Measurements from ENCODE around the gene CUEDC1.

CUEDC1 gene

GRCh38 chr17:57955183-57955931, at the start of gene CUEDC1:
TSS of gene CUEDC1 (minus strand) at chr17:57955412. CDS start at chr17:57885564, 69,848 bp downstream.
- DNase-seq, result peak; percentile 50

- DNase-seq, result no peak
These were observed 48.8 kb upstream of the CUEDC1 start for GRCh38 chr17:58004060-58004459.

- DNase-seq, result no peak
These were observed 47.8 kb upstream of the CUEDC1 start for GRCh38 chr17:58002973-58003372.

- no peak for DNase-seq
These were observed 47.1 kb upstream of the CUEDC1 start for GRCh38 chr17:58002154-58002948.

- DNase-seq, result no peak
These were observed 46.4 kb upstream of the CUEDC1 start for GRCh38 chr17:58001461-58002124.

- DNase-seq, result peak; percentile 80
These were observed 44.3 kb upstream of the CUEDC1 start for GRCh38 chr17:57999496-58000017.

GRCh38 chr17:57999010-57999495, 43.8 kb upstream of the CUEDC1 start:
- DNase-seq, result no peak

GRCh38 chr17:57997085-57997809, 42.0 kb upstream of the CUEDC1 start:
- no peak for DNase-seq

- DNase-seq, result peak; percentile 78
These were observed 40.1 kb upstream of the CUEDC1 start for GRCh38 chr17:57995076-57995956.

GRCh38 chr17:57994436-57994835, 39.2 kb upstream of the CUEDC1 start:
- no peak for DNase-seq

GRCh38 chr17:57993471-57994365, 38.5 kb upstream of the CUEDC1 start:
- peak; percentile 62 for DNase-seq

GRCh38 chr17:57991537-57991936, 36.3 kb upstream of the CUEDC1 start:
- no peak for DNase-seq

GRCh38 chr17:57990037-57990436, 34.8 kb upstream of the CUEDC1 start:
- no peak for DNase-seq

- DNase-seq, result peak; percentile 71
These were observed 33.4 kb upstream of the CUEDC1 start for GRCh38 chr17:57988301-57989250.

GRCh38 chr17:57987581-57988300, 32.5 kb upstream of the CUEDC1 start, which contains the start of gene VEZF1:
TSS of gene VEZF1 (minus strand) at chr17:57988254. CDS start at chr17:57988111, 143 bp downstream.
- peak; percentile 71 for DNase-seq

GRCh38 chr17:57986841-57987580, 31.8 kb upstream of the CUEDC1 start:
- DNase-seq, result peak; percentile 32

GRCh38 chr17:57985675-57985974, 30.4 kb upstream of the CUEDC1 start:
- no peak for DNase-seq
